Activated naive CD8-positive, alpha-beta T cell treated with anti-CD3 and anti-CD28 coated beads for 36 hours (primary cell): ENCODE results near the gene IGLL1. TPM values are rescaled to one million over a fixed set of nuclear protein-coding genes. Genes with fewer than 3 reads are reported as not detected.
"Not testable (repeated sequence)": the region's sequence is repeated elsewhere in the genome, so short reads cannot be mapped to it uniquely, and the experiment has no call there.

Source experiments
- DNase-seq: peaks from one replicate; pipeline ENCODE4 v3.0.0; 2021
- H3K27ac Mint-ChIP-seq: one replicate; pipeline ENCODE4 v1.8.0; 2022; ENCODE audit warnings: mild to moderate bottlenecking, moderate library complexity, mixed read lengths
- H3K27me3 Mint-ChIP-seq: one replicate; pipeline ENCODE4 v1.8.0; 2022; ENCODE audit warnings: mild to moderate bottlenecking, mixed read lengths
- H3K36me3 Mint-ChIP-seq: one replicate; pipeline ENCODE4 v1.8.0; 2021; ENCODE audit warnings: mild to moderate bottlenecking, mixed read lengths
- H3K4me1 Mint-ChIP-seq: one replicate; pipeline ENCODE4 v1.8.0; 2021; ENCODE audit warnings: mixed read lengths
- H3K4me3 Mint-ChIP-seq: one replicate; pipeline ENCODE4 v1.8.0; 2022; ENCODE audit warnings: mild to moderate bottlenecking, moderate library complexity, mixed read lengths
- H3K9me3 Mint-ChIP-seq: one replicate; pipeline ENCODE4 v1.8.0; 2022; ENCODE audit warnings: mixed read lengths
- total RNA-seq, 2 experiments: library from RNA; stranded (reverse); gene quantifications; one replicate each; pipeline ENCODE4 v1.2.3, GENCODE V29; 2021

The IGLL1 gene
- total RNA-seq, 2 experiments from 2014 or later: not detected

- not testable (repeated sequence) for H3K4me3 Mint-ChIP-seq, H3K9me3 Mint-ChIP-seq, H3K36me3 Mint-ChIP-seq, H3K27me3 Mint-ChIP-seq, H3K27ac Mint-ChIP-seq, DNase-seq, H3K4me1 Mint-ChIP-seq
Observed at GRCh38 chr22:23543506-23544000, 36.5 kb downstream of the IGLL1 start.

DNA sequence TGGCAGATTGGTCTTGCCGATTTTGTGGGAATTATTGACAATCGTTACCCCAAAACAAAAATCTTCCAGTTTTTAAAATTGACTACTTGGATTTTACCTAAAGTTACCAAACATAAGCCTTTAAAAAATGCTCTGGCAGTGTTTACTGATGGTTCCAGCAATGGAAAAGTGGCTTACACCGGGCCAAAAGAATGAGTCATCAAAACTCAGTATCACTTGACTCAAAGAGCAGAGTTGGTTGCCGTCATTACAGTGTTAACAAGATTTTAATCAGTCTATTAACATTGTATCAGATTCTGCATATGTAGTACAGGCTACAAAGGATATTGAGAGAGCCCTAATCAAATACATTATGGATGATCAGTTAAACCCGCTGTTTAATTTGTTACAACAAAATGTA is 37.2 kb downstream of the IGLL1 start:
- Mint-ChIP-seq H3K36me3 (no peaks in the 10 kb centered on the region), H3K4me1 (peaks cover 8% of the 10 kb centered on the region)

DNA sequence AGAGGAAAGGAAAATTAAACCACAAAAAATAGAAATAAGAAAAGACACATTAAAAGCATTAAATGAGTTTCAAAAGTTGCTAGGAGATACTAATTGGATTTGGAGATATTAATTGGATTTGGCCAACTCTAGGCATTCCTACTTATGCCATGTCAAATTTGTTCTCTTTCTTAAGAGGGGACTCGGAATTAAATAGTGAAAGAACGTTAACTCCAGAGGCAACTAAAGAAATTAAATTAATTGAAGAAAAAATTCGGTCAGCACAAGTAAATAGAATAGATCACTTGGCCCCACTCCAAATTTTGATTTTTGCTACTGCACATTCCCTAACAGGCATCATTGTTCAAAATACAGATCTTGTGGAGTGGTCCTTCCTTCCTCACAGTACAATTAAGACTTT is 37.7 kb downstream of the IGLL1 start:
- not testable (repeated sequence) for H3K36me3 Mint-ChIP-seq, H3K4me3 Mint-ChIP-seq, H3K27ac Mint-ChIP-seq, H3K27me3 Mint-ChIP-seq, DNase-seq, H3K9me3 Mint-ChIP-seq, H3K4me1 Mint-ChIP-seq

More for the DNA sequence above, 37.2 kb downstream of the IGLL1 start:
- Mint-ChIP-seq H3K27me3 (no peaks in the 10 kb centered on the region), H3K27ac (no peak overlapping the region), H3K4me3 (no peak overlapping the region), H3K9me3 (peaks cover 4% of the 10 kb centered on the region)
- DNase-seq: no peak

DNA sequence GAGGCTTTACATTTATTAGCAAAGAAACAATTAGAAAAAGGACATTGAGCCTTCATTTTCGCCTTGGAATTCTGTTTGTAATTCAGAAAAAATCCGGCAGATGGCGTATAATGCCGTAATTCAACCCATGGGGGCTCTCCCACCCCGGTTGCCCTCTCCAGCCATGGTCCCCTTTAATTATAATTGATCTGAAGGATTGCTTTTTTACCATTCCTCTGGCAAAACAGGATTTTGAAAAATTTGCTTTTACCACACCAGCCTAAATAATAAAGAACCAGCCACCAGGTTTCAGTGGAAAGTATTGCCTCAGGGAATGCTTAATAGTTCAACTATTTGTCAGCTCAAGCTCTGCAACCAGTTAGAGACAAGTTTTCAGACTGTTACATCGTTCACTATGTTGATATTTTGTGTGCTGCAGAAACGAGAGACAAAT is 38.2 kb downstream of the IGLL1 start:
- not testable (repeated sequence) for DNase-seq, H3K4me1 Mint-ChIP-seq, H3K4me3 Mint-ChIP-seq, H3K36me3 Mint-ChIP-seq, H3K27ac Mint-ChIP-seq, H3K9me3 Mint-ChIP-seq, H3K27me3 Mint-ChIP-seq

DNA sequence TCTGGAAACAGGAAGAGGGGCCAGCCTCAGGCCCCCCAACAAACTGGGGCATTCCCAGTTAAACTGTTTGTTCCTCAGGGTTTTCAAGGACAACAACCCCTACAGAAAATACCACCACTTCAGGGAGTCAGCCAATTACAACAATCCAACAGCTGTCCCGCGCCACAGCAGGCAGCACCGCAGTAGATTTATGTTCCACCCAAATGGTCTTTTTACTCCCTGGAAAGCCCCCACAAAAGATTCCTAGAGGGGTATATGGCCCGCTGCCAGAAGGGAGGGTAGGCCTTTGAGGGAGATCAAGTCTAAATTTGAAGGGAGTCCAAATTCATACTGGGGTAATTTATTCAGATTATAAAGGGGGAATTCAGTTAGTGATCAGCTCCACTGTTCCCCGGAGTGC is 39.3 kb downstream of the IGLL1 start:
- H3K4me1 Mint-ChIP-seq, DNase-seq, H3K27me3 Mint-ChIP-seq, H3K9me3 Mint-ChIP-seq, H3K27ac Mint-ChIP-seq, H3K36me3 Mint-ChIP-seq, H3K4me3 Mint-ChIP-seq: not testable (repeated sequence)

DNA sequence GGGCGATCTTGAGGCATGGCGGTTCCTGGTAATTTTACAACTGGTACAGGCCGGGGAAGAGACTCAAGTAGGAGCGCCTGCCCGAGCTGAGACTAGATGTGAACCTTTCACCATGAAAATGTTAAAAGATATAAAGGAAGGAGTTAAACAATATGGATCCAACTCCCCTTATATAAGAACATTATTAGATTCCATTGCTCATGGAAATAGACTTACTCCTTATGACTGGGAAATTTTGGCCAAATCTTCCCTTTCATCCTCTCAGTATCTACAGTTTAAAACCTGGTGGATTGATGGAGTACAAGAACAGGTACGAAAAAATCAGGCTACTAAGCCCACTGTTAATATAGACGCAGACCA is 40.3 kb downstream of the IGLL1 start:
- H3K27ac Mint-ChIP-seq, H3K36me3 Mint-ChIP-seq, DNase-seq, H3K4me3 Mint-ChIP-seq, H3K9me3 Mint-ChIP-seq, H3K4me1 Mint-ChIP-seq, H3K27me3 Mint-ChIP-seq: not testable (repeated sequence)

DNA sequence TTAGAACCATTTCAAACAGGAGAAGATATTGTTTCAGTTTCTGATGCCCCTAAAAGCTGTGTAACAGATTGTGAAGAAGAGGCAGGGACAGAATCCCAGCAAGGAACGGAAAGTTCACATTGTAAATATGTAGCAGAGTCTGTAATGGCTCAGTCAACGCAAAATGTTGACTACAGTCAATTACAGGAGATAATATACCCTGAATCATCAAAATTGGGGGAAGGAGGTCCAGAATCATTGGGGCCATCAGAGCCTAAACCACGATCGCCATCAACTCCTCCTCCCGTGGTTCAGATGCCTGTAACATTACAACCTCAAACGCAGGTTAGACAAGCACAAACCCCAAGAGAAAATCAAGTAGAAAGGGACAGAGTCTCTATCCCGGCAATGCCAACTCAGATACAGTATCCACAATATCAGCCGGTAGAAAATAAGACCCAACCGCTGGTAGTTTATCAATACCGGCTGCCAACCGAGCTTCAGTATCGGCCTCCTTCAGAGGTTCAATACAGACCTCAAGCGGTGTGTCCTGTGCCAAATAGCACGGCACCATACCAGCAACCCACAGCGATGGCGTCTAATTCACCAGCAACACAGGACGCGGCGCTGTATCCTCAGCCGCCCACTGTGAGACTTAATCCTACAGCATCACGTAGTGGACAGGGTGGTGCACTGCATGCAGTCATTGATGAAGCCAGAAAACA is 40.8 kb downstream of the IGLL1 start:
- Mint-ChIP-seq H3K27me3 (peaks cover 5% of the 10 kb centered on the region), H3K4me1 (peaks cover 8% of the 10 kb centered on the region), H3K27ac (no peak overlapping the region), H3K36me3 (no peaks in the 10 kb centered on the region), H3K9me3 (no peaks in the 10 kb centered on the region), H3K4me3 (no peak overlapping the region)
- DNase-seq: peak; percentile 74

GRCh38 chr22:23538696-23539030 is 41.4 kb downstream of the IGLL1 start:
- H3K27me3 Mint-ChIP-seq, H3K36me3 Mint-ChIP-seq, H3K4me1 Mint-ChIP-seq, H3K4me3 Mint-ChIP-seq, H3K9me3 Mint-ChIP-seq, DNase-seq, H3K27ac Mint-ChIP-seq: not testable (repeated sequence)

GRCh38 chr22:23537830-23538695 is 42.0 kb downstream of the IGLL1 start:
- not testable (repeated sequence) for H3K9me3 Mint-ChIP-seq

GRCh38 chr22:23537416-23537815 is 42.7 kb downstream of the IGLL1 start:
- DNase-seq: no peak
- Mint-ChIP-seq H3K36me3 (no peaks in the 10 kb centered on the region), H3K4me1 (peaks cover 8% of the 10 kb centered on the region), H3K4me3 (no peak overlapping the region), H3K27ac (no peak overlapping the region), H3K9me3 (no peaks in the 10 kb centered on the region), H3K27me3 (peaks cover 5% of the 10 kb centered on the region)

More at GRCh38 chr22:23537830-23538695, 42.0 kb downstream of the IGLL1 start:
- DNase-seq, H3K36me3 Mint-ChIP-seq, H3K4me1 Mint-ChIP-seq, H3K4me3 Mint-ChIP-seq, H3K27ac Mint-ChIP-seq, H3K27me3 Mint-ChIP-seq: not testable (repeated sequence)

DNA sequence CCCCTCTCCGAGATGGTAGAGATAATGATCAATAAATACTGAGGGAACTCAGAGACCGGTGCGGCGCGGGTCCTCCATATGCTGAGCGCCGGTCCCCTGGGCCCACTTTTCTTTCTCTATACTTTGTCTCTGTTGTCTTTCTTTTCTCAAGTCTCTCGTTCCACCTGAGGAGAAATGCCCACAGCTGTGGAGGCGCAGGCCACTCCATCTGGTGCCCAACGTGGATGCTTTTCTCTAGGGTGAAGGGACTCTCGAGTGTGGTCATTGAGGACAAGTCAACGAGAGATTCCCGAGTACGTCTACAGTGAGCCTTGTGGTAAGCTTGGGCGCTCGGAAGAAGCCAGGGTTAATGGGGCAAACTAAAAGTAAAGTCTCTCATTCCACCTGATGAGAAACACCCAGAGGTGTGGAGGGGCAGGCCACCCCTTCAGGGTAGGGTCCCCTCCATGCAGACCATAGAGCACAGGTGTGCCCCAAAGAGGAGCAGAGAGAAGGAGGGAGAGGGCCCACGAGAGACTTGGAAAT is 43.2 kb downstream of the IGLL1 start:
- H3K36me3 Mint-ChIP-seq: no peaks in the 10 kb centered on the region
- H3K27me3 Mint-ChIP-seq: peaks cover 5% of the 10 kb centered on the region
- peaks cover 8% of the 10 kb centered on the region for H3K4me1 Mint-ChIP-seq
- no peak for DNase-seq
- H3K4me3 Mint-ChIP-seq: no peak overlapping the region
- no peak overlapping the region for H3K27ac Mint-ChIP-seq
- no peaks in the 10 kb centered on the region for H3K9me3 Mint-ChIP-seq

GRCh38 chr22:23535790-23536661 is 44.1 kb downstream of the IGLL1 start:
- not testable (repeated sequence) for H3K36me3 Mint-ChIP-seq, DNase-seq, H3K4me3 Mint-ChIP-seq, H3K4me1 Mint-ChIP-seq, H3K27me3 Mint-ChIP-seq, H3K27ac Mint-ChIP-seq, H3K9me3 Mint-ChIP-seq

DNA sequence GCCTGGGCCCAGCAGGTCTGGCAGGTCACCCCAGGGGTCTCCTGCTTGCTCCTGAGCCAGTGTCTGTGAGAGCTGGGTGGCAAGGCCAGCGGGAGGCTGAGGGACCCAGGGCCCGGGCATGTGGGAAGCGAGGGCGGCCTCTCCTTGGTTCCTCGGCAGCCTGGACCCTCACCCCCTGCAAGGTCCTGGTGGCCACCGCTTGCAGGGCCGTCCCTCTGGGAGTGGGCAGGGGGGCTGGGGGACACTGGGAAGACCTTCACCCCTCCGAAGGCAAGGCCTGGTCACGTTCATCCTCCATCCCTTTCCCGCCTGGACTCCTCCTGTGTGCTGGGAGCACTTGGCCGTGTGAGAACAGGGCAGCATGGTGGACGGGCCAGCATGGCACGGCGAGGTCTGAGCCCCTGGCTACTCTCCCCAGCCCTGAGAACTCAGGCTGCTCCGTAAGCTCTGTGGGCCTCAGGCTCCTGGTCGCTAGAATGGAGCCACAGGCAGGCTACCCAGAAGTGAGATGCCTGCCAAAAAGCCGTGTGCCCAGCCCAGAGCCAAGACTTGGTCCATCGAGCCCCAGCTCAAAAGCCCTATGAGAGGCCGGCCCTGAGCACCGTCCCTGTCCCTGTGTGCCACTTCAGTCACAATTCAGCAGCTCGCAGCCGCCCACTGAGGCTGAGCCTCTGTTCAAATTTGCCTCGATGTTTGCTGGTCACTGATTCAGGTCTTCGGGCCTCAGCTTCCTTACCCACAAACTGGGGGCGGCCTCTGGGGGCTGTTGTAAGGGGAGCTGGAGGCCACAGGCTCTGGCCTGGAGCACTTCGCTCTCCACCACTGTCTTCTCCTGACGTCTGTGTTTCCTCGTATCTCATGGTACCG is 45.0 kb downstream of the IGLL1 start:
- Mint-ChIP-seq H3K27me3 (peaks cover 5% of the 10 kb centered on the region), H3K36me3 (no peaks in the 10 kb centered on the region), H3K27ac (no peak overlapping the region), H3K4me1 (peaks cover 8% of the 10 kb centered on the region), H3K4me3 (no peak overlapping the region), H3K9me3 (no peaks in the 10 kb centered on the region)
- DNase-seq: no peak

- Mint-ChIP-seq H3K27me3 (peaks cover 5% of the 10 kb centered on the region), H3K36me3 (no peaks in the 10 kb centered on the region), H3K4me3 (no peak overlapping the region), H3K9me3 (no peaks in the 10 kb centered on the region), H3K4me1 (peaks cover 3% of the 10 kb centered on the region), H3K27ac (no peak overlapping the region)
- DNase-seq: no peak
Observed at GRCh38 chr22:23534201-23534850, 45.8 kb downstream of the IGLL1 start.
